HepG2 (cell line): ENCODE results near the gene LYPD6B. TPM values are rescaled to one million over a fixed set of nuclear protein-coding genes. Genes with fewer than 3 reads are reported as not detected.

Experiments used
- ATAC-seq: fragments of 200-7000 bp; cut with Tn5 transposase; 3 replicates; pipeline ENCODE4 v1.9.1; 2020; ENCODE audit warnings: mild to moderate bottlenecking, moderate library complexity
- BruUV-seq: library from RNA; stranded (reverse); fragments of 400-500 nt; replicated peaks from 2 replicates; lab custom pipeline; 2021; lab: Mats Ljungman, UMichigan
- CTCF ChIA-PET: fragments of 300-600 bp; formaldehyde crosslinking; extraction: SDS; loops from one replicate; lab custom pipeline; 2021; ENCODE audit warnings: low total read pairs, inconsistent platforms, low intra/inter-chr PET ratio; lab: Yijun Ruan, JAX
- POLR2A ChIA-PET: fragments of 350-600 bp; sonication (Branson Sonifier 250); formaldehyde crosslinking; loops from one replicate; lab custom pipeline; 2020; ENCODE audit warnings: antibody characterized with exemption, inconsistent platforms; lab: Yijun Ruan, JAX
- DNase-seq: peaks from one replicate; pipeline ENCODE4 v3.0.0-alpha.2; 2015; ENCODE audit warnings: low spot score
- FAIRE-seq: peaks from 3 replicates; lab custom pipeline; 2011; peaks lifted over from hg19 to GRCh38; lab: Jason Lieb, UNC
- H2AFZ ChIP-seq: one replicate; pipeline ENCODE4 v1.6.1; 2011; ENCODE audit warnings: low read length, inconsistent platforms
- H3K27ac ChIP-seq: fragments of 300-600 bp; 3 replicates; pipeline ENCODE4 v1.8.0; 2011; ENCODE audit warnings: mixed run types, mild to moderate bottlenecking, mixed read lengths, low read length, inconsistent platforms; ENCODE audit not compliant: insufficient read depth; ENCODE audit errors: extremely low read length
- H3K27me3 ChIP-seq, 2 experiments: fragments of 200-600 bp in 1 of 2; 2 replicates in 1 of 2; 3 replicates in 1 of 2; pipeline versions ENCODE4 v1.6.0 to v1.8.0; 2011; ENCODE audit warnings: low read length in 2 of 2, mild to moderate bottlenecking in 2 of 2, moderate library complexity in 2 of 2, inconsistent platforms in 1 of 2; ENCODE audit not compliant: insufficient read depth in 2 of 2, control insufficient read depth in 1 of 2
- H3K36me3 ChIP-seq, 2 experiments: fragments of 200-600 bp in 1 of 2; replicated peaks in 1 of 2; 2 replicates in 1 of 2; 3 replicates in 1 of 2; pipeline versions ENCODE4 v1.5.1 to v1.8.0; 2011; ENCODE audit warnings: low read length in 2 of 2, inconsistent platforms in 1 of 2; ENCODE audit not compliant: insufficient read depth in 2 of 2, control insufficient read depth in 1 of 2
- H3K4me1 ChIP-seq: 2 replicates; pipeline ENCODE4 v1.5.1; 2012; ENCODE audit warnings: low read length, inconsistent platforms; ENCODE audit not compliant: insufficient read depth
- H3K4me2 ChIP-seq: 2 replicates; pipeline ENCODE4 v1.6.0; 2011; ENCODE audit warnings: low read depth, low read length, inconsistent platforms
- H3K4me3 ChIP-seq, 3 experiments: fragments of 200-600 bp in 1 of 3; sonication (generic), shearing (Covaris generic) in 1 of 3; replicated peaks in 1 of 3; 2 replicates each; pipeline ENCODE4 v1.5.1; 2011 to 2016; ENCODE audit warnings: low read length in 3 of 3, inconsistent platforms in 2 of 3, low read depth in 2 of 3, mild to moderate bottlenecking in 2 of 3, control low read depth in 1 of 3, mixed read lengths in 1 of 3; ENCODE audit not compliant: insufficient read depth in 1 of 3
- H3K79me2 ChIP-seq: one replicate; pipeline ENCODE4 v1.6.1; 2011; ENCODE audit warnings: low read length, inconsistent platforms; ENCODE audit not compliant: insufficient read depth
- H3K9ac ChIP-seq: 2 replicates; pipeline ENCODE4 v1.6.0; 2011; ENCODE audit warnings: mild to moderate bottlenecking, low read depth, low read length, inconsistent platforms; ENCODE audit not compliant: insufficient read depth
- H3K9me3 ChIP-seq: 2 replicates; pipeline ENCODE4 v1.5.1; 2012; ENCODE audit warnings: mild to moderate bottlenecking, low read length
- H4K20me1 ChIP-seq: 2 replicates; pipeline ENCODE4 v1.6.0; 2011; ENCODE audit warnings: inconsistent platforms, mild to moderate bottlenecking, low read length, moderate library complexity; ENCODE audit not compliant: insufficient read depth
- DMAP1 ChIP-seq: IDR thresholded peaks from 2 replicates; pipeline ENCODE4 v1.6.1; 2016
- ERF ChIP-seq: IDR thresholded peaks from 2 replicates; pipeline ENCODE4 v1.6.1; 2018; ENCODE audit warnings: missing biosample characterization, missing genetic modification reagents
- MAFF ChIP-seq: IDR thresholded peaks from 2 replicates; pipeline ENCODE4 v1.6.1; 2011; ENCODE audit warnings: low read depth, low read length, improper control_type of control experiment
- MAFK ChIP-seq, 2 experiments: IDR thresholded peaks in 1 of 2; conservative IDR thresholded peaks in 1 of 2; 2 replicates each; pipeline ENCODE4 v1.6.1; 2011; ENCODE audit warnings: improper control_type of control experiment in 2 of 2, low read length in 2 of 2
- PAXIP1 ChIP-seq: sonication (generic); formaldehyde crosslinking; conservative IDR thresholded peaks from 2 replicates; pipeline ENCODE4 v1.4.0; 2020; ENCODE audit warnings: mild to moderate bottlenecking, missing genetic modification reagents, moderate library complexity
- RFXAP ChIP-seq: sonication (generic); formaldehyde crosslinking; IDR thresholded peaks from 2 replicates; pipeline ENCODE4 v1.4.0; 2020; ENCODE audit warnings: missing genetic modification reagents, borderline replicate concordance
- SOX5 ChIP-seq: IDR thresholded peaks from 2 replicates; pipeline ENCODE4 v1.6.1; 2016; ENCODE audit warnings: borderline replicate concordance
- TMF1 ChIP-seq: sonication (generic); formaldehyde crosslinking; IDR thresholded peaks from 2 replicates; pipeline ENCODE4 v1.8.1; 2022; ENCODE audit warnings: low read depth, missing genetic modification reagents
- ZNF180 ChIP-seq: sonication (generic); formaldehyde crosslinking; IDR thresholded peaks from 2 replicates; pipeline ENCODE4 v1.4.0; 2020; ENCODE audit warnings: low read depth, missing genetic modification reagents, borderline replicate concordance
- WGBS: methylation state at CpG from one replicate; pipeline ENCODE4 v1.1.6; 2017; ENCODE audit warnings: low lambda C conversion rate; 5-methylcytosine and 5-hydroxymethylcytosine counted together
- in situ Hi-C: cut with HindIII; loops from 2 replicates; pipeline ENCODE4 v1.10.0; 2017; ENCODE audit warnings: low pct_unique_long_range_greater_than_20kb; ENCODE audit not compliant: extremely low pct_ligation_motif_present
- intact Hi-C: fragments of 100-400 bp; cut with micrococcal nuclease; formaldehyde crosslinking; loops from one replicate; pipeline ENCODE4 v1.10.0; 2022; ENCODE audit not compliant: unreplicated experiment
- polyA plus RNA-seq, 8 experiments: library from polyadenylated mRNA; depleted of rRNA in 3 of 8; stranded (reverse) in 7 of 8; unstranded in 1 of 8; fragments of >200 nt; fragmentation: Illumina TruSeq in 4 of 8; extraction: Trizol in 4 of 8; gene quantifications; 2 replicates each; pipeline versions ENCODE4 v1.2.1 to v1.2.3, GENCODE V29; 2011 to 2016; ENCODE audit warnings: low read depth in 4 of 8, missing spikeins in 1 of 8, mixed read lengths in 1 of 8; ENCODE audit not compliant: insufficient read depth in 1 of 8
- total RNA-seq, 5 experiments: library from RNA; depleted of rRNA; stranded (reverse); fragments of >200 nt; fragmentation: Illumina TruSeq; extraction: Trizol; gene quantifications; 2 replicates each; pipeline ENCODE4 v1.2.3, GENCODE V29; 2016; ENCODE audit warnings: low read depth in 1 of 5
- TF ChIP-seq, protein P1 (sequence below): sonication (generic); formaldehyde crosslinking; conservative IDR thresholded peaks from 2 replicates; pipeline ENCODE4 v1.8.0; 2022; ENCODE audit warnings: missing genetic modification reagents
- TF ChIP-seq, protein P2 (sequence below): sonication (generic); formaldehyde crosslinking; IDR thresholded peaks from 2 replicates; pipeline ENCODE4 v1.8.1; 2023; ENCODE audit warnings: mild to moderate bottlenecking, missing genetic modification reagents, borderline replicate concordance

Gene LYPD6B
- total and polyA plus RNA-seq, 2 of the 13 experiments (the other 11 are each of a cell fraction or from before 2014, with no cell fraction given), result not detected

GRCh38 chr2:149180226-149180875 is 141.9 kb downstream of the LYPD6B start (continued):
- TF ChIP-seq, protein P1, sequence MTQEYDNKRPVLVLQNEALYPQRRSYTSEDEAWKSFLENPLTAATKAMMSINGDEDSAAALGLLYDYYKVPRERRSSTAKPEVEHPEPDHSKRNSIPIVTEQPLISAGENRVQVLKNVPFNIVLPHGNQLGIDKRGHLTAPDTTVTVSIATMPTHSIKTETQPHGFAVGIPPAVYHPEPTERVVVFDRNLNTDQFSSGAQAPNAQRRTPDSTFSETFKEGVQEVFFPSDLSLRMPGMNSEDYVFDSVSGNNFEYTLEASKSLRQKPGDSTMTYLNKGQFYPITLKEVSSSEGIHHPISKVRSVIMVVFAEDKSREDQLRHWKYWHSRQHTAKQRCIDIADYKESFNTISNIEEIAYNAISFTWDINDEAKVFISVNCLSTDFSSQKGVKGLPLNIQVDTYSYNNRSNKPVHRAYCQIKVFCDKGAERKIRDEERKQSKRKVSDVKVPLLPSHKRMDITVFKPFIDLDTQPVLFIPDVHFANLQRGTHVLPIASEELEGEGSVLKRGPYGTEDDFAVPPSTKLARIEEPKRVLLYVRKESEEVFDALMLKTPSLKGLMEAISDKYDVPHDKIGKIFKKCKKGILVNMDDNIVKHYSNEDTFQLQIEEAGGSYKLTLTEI (CRISPR knock-in tag), result no peak
- TF ChIP-seq DMAP1 (no peak), ERF (CRISPR knock-in tag) (no peak), TMF1 (CRISPR knock-in tag) (no peak), ZNF180 (CRISPR knock-in tag) (no peak), PAXIP1 (CRISPR knock-in tag) (no peak)
- TF ChIP-seq, protein P2, sequence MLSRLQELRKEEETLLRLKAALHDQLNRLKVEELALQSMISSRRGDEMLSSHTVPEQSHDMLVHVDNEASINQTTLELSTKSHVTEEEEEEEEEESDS (CRISPR knock-in tag), result no peak

- CTCF ChIA-PET, result no interaction called here
- H3K4me3 ChIP-seq, result no peak overlapping the region
Observed at GRCh38 chr2:149183187-149183586, 144.7 kb downstream of the LYPD6B start.

More at GRCh38 chr2:149183187-149183586, 144.7 kb downstream of the LYPD6B start:
- H3K9ac ChIP-seq, result no peak overlapping the region
- no peaks in the 10 kb centered on the region for H3K4me1 ChIP-seq
- H3K79me2 ChIP-seq, result no peaks in the 10 kb centered on the region
- no peak overlapping the region for H2AFZ ChIP-seq
- H3K36me3 ChIP-seq, result no peaks in the 10 kb centered on the region
- 22% methylated on average over 1 of the region's 1 CpG for WGBS
- no peaks in the 10 kb centered on the region for H3K9me3 ChIP-seq
- no peaks in the 10 kb centered on the region for H3K27me3 ChIP-seq
- no peaks in the 10 kb centered on the region for H4K20me1 ChIP-seq
- H3K27ac ChIP-seq, result no peak overlapping the region
- no peak for ATAC-seq
- intact Hi-C loops, result no loop called here
- no TSS peak for BruUV-seq
- no peak for DNase-seq
- no peak overlapping the region for H3K4me2 ChIP-seq
- POLR2A ChIA-PET, result no interaction called here
- no peak for FAIRE-seq
- TF ChIP-seq SOX5 (CRISPR knock-in tag) (no peak), RFXAP (CRISPR knock-in tag) (no peak), MAFF (0 out of 2 replicates have a peak, but pooled peaks have one; percentile 28), MAFK (conservative IDR thresholded peaks at IDR 0.05 in 1 of 2, IDR thresholded peaks at IDR 0.05 in 1 of 2; ENCODE audit: low read length in 2 of 2) (peak; percentile 54 to 73; a peak in 3 of 4 replicates)
- TF ChIP-seq, all 625 proteins: peak for 2
- in situ Hi-C loops, result no loop called here
